Measurements from ENCODE around the gene VPS35.

GRCh38 chr16:46690281-46691178 lies 1.6 kb upstream of the VPS35 start:
- TF ChIP-seq TAF1 (IDR thresholded peaks at IDR 0.05; ENCODE audit: borderline replicate concordance, low read depth, low read length): no peak
- no peak for TF ChIP-seq POLR2AphosphoS5 (IDR thresholded peaks at IDR 0.05; ENCODE audit: low read depth, low read length)
